Natural killer cell (primary cell): Measurements from ENCODE around the gene ESR1. TPM values are rescaled to one million over a fixed set of nuclear protein-coding genes. Genes with fewer than 3 reads are reported as not detected.

Experiments
- ATAC-seq, 3 donors: fragments of 150-1000 bp in 2 of 3; fragments of 200-7000 bp in 1 of 3; cut with Tn5 transposase; 1 replicate in 1 of 3; 2 replicates in 2 of 3; pipeline ENCODE4 v1.10.0; 2021; ENCODE audit warnings: mild to moderate bottlenecking in 2 of 3, moderate library complexity in 2 of 3
- DNase-seq, 2 donors: peaks; one replicate each; pipeline versions ENCODE4 v3.0.0 to v3.0.0-alpha.2; 2013 to 2021; ENCODE audit warnings: mixed read lengths in 1 of 2
- H3K27ac ChIP-seq: one replicate; pipeline ENCODE4 v1.5.1; 2013; ENCODE audit warnings: mild to moderate bottlenecking, low read length
- H3K27me3 ChIP-seq: one replicate; pipeline ENCODE4 v1.6.1; 2013; ENCODE audit warnings: low read length; ENCODE audit not compliant: control insufficient read depth, insufficient read depth
- H3K36me3 ChIP-seq: one replicate; pipeline ENCODE4 v1.6.1; 2013; ENCODE audit warnings: low read length; ENCODE audit not compliant: control insufficient read depth, insufficient read depth
- H3K4me1 ChIP-seq: one replicate; pipeline ENCODE4 v1.6.1; 2013; ENCODE audit warnings: low read length; ENCODE audit not compliant: control insufficient read depth, insufficient read depth
- H3K4me3 ChIP-seq: one replicate; pipeline ENCODE4 v1.5.1; 2013; ENCODE audit warnings: low read length
- H3K9me3 ChIP-seq: one replicate; pipeline ENCODE4 v1.6.1; 2013; ENCODE audit warnings: low read length; ENCODE audit not compliant: control insufficient read depth, insufficient read depth
- H3K27ac Mint-ChIP-seq, 2 donors: one replicate each; pipeline ENCODE4 v1.8.0; 2022; ENCODE audit warnings: mild to moderate bottlenecking in 2 of 2, mixed read lengths in 2 of 2, moderate library complexity in 1 of 2
- H3K27me3 Mint-ChIP-seq, 2 donors: one replicate each; pipeline ENCODE4 v1.8.0; 2022; ENCODE audit warnings: low read depth in 2 of 2, mixed read lengths in 2 of 2
- H3K36me3 Mint-ChIP-seq: one replicate; pipeline ENCODE4 v1.8.0; 2022; ENCODE audit warnings: mixed read lengths
- H3K4me1 Mint-ChIP-seq, 2 donors: one replicate each; pipeline ENCODE4 v1.8.0; 2022; ENCODE audit warnings: mixed read lengths in 2 of 2
- H3K4me3 Mint-ChIP-seq: one replicate; pipeline ENCODE4 v1.8.0; 2022; ENCODE audit warnings: mild to moderate bottlenecking, moderate library complexity, mixed read lengths
- H3K9me3 Mint-ChIP-seq, 2 donors: one replicate each; pipeline ENCODE4 v1.8.0; 2022; ENCODE audit warnings: mixed read lengths in 2 of 2
- WGBS: methylation state at CpG from one replicate; pipeline ENCODE4 v1.1.7; 2013; ENCODE audit warnings: missing lambda C conversion rate; ENCODE audit not compliant: insufficient coverage; 5-methylcytosine and 5-hydroxymethylcytosine counted together
- intact Hi-C: fragments of 100-400 bp; cut with micrococcal nuclease; formaldehyde crosslinking; loops from one replicate; pipeline ENCODE4 v1.14.2; 2022
- total RNA-seq, 4 donors: library from RNA; stranded (reverse); fragments of 120-200 nt in 1 of 4; gene quantifications; one replicate each; pipeline versions ENCODE4 v1.2.3 to v1.2.4, GENCODE V29; 2013 to 2022
- TF ChIP-seq, protein P1 (sequence below): fragments of 200-600 bp; IDR thresholded peaks from one replicate; pipeline ENCODE4 v1.8.0; 2022; ENCODE audit warnings: antibody characterized with exemption

The ESR1 gene
- total RNA-seq, 3 donors from 2014 or later (not counting 1 experiment from before 2014, with no cell fraction given): 0.11 to 0.64 (median 0.60) TPM

DNA sequence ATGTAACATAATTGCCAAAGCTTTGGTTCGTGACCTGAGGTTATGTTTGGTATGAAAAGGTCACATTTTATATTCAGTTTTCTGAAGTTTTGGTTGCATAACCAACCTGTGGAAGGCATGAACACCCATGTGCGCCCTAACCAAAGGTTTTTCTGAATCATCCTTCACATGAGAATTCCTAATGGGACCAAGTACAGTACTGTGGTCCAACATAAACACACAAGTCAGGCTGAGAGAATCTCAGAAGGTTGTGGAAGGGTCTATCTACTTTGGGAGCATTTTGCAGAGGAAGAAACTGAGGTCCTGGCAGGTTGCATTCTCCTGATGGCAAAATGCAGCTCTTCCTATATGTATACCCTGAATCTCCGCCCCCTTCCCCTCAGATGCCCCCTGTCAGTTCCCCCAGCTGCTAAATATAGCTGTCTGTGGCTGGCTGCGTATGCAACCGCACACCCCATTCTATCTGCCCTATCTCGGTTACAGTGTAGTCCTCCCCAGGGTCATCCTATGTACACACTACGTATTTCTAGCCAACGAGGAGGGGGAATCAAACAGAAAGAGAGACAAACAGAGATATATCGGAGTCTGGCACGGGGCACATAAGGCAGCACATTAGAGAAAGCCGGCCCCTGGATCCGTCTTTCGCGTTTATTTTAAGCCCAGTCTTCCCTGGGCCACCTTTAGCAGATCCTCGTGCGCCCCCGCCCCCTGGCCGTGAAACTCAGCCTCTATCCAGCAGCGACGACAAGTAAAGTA lies 547 bp upstream of the ESR1 start:
- peak overlapping the region; percentile 3 for H3K4me3 Mint-ChIP-seq
- Histone ChIP-seq H3K27ac (no peak overlapping the region), H3K9me3 (no peaks in the 10 kb centered on the region), H3K4me1 (peaks cover 10% of the 10 kb centered on the region), H3K4me3 (no peak overlapping the region), H3K36me3 (no peaks in the 10 kb centered on the region), H3K27me3 (peaks cover 14% of the 10 kb centered on the region)
- DNase-seq (peak in 1 of 2 donors; percentile 4), ATAC-seq (no peak)
- WGBS: 11% methylated on average over 20 of the region's 20 CpGs
- intact Hi-C loops: no loop called here
- peaks cover 0 to 8% of the 10 kb centered on the region in 2 donors for H3K4me1 Mint-ChIP-seq
- H3K36me3 Mint-ChIP-seq: no peaks in the 10 kb centered on the region
- TF ChIP-seq, protein P1, sequence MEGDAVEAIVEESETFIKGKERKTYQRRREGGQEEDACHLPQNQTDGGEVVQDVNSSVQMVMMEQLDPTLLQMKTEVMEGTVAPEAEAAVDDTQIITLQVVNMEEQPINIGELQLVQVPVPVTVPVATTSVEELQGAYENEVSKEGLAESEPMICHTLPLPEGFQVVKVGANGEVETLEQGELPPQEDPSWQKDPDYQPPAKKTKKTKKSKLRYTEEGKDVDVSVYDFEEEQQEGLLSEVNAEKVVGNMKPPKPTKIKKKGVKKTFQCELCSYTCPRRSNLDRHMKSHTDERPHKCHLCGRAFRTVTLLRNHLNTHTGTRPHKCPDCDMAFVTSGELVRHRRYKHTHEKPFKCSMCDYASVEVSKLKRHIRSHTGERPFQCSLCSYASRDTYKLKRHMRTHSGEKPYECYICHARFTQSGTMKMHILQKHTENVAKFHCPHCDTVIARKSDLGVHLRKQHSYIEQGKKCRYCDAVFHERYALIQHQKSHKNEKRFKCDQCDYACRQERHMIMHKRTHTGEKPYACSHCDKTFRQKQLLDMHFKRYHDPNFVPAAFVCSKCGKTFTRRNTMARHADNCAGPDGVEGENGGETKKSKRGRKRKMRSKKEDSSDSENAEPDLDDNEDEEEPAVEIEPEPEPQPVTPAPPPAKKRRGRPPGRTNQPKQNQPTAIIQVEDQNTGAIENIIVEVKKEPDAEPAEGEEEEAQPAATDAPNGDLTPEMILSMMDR: no peak
- peaks cover 40 to 59% of the 10 kb centered on the region in 2 donors for H3K27me3 Mint-ChIP-seq
- H3K27ac Mint-ChIP-seq: no peak overlapping the region
- H3K9me3 Mint-ChIP-seq: no peaks in the 10 kb centered on the region

DNA sequence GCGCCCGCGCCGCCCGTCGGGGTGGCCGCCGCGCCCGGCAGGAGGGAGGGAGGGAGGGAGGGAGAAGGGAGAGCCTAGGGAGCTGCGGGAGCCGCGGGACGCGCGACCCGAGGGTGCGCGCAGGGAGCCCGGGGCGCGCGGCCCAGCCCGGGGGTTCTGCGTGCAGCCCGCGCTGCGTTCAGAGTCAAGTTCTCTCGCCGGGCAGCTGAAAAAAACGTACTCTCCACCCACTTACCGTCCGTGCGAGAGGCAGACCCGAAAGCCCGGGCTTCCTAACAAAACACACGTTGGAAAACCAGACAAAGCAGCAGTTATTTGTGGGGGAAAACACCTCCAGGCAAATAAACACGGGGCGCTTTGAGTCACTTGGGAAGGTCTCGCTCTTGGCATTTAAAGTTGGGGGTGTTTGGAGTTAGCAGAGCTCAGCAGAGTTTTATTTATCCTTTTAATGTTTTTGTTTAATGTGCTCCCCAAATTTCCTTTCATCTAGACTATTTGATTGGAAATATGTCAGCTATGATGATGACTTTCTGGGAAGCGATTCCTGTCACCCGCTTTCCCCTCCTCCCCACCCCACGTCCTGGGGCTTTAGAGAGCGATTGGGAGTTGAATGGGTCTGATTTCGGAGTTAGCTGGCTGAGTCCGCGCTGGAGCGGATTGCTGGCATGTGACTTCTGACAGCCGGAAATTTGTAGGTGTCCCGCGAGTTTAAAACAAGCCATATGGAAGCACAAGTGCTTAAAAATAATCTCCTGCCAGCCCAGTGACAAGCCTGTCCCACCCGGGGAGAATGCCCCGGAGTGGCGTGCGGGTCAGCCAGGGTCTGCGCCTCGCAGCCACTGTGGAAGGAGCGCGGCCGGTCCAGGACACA lies 1.1 kb downstream of the ESR1 start:
- intact Hi-C loops: no loop called here
- no peaks in the 10 kb centered on the region for H3K36me3 Mint-ChIP-seq
- no peaks in the 10 kb centered on the region for H3K9me3 ChIP-seq
- no peak overlapping the region for H3K4me3 ChIP-seq
- H3K4me1 ChIP-seq: peaks cover 10% of the 10 kb centered on the region
- ATAC-seq (no peak), DNase-seq (no peak)
- 28% methylated on average over 59 of the region's 60 CpGs for WGBS
- no peaks in the 10 kb centered on the region for H3K9me3 Mint-ChIP-seq
- TF ChIP-seq, protein P1: no peak
- H3K27ac ChIP-seq: no peak overlapping the region
- peaks cover 14% of the 10 kb centered on the region for H3K27me3 ChIP-seq
- H3K36me3 ChIP-seq: no peaks in the 10 kb centered on the region
- H3K4me1 Mint-ChIP-seq: peaks cover 0 to 8% of the 10 kb centered on the region in 2 donors
- H3K27me3 Mint-ChIP-seq: peaks cover 36 to 60% of the 10 kb centered on the region in 2 donors
- H3K27ac Mint-ChIP-seq: no peak overlapping the region
- H3K4me3 Mint-ChIP-seq: peak overlapping the region; percentile 31

DNA sequence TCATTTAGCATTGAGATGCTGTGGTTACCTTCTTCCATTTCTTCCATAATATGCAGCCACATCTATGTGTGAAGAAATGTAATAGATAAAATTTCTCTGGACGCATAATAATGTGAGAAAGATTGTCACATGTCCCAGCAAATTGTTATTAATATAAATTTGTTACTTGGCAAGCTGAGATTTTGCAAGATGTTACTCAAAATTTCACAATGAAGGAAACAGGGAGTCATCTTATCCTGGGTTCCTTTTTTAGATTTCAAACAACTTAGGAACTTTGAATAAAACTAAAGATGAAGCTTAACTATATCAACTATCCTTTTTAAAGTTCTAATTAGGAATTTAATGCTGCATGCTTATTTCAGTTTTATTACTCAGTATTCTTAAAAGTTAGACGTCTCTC lies 3.6 kb downstream of the ESR1 start:
- Histone ChIP-seq H3K27me3 (peaks cover 14% of the 10 kb centered on the region), H3K9me3 (no peaks in the 10 kb centered on the region), H3K4me1 (peaks cover 10% of the 10 kb centered on the region), H3K4me3 (no peak overlapping the region), H3K27ac (no peak overlapping the region), H3K36me3 (no peaks in the 10 kb centered on the region)
- Mint-ChIP-seq H3K4me1 (peaks cover 0 to 8% of the 10 kb centered on the region in 2 donors), H3K27ac (no peak overlapping the region), H3K9me3 (no peaks in the 10 kb centered on the region), H3K27me3 (peaks cover 37 to 76% of the 10 kb centered on the region in 2 donors), H3K4me3 (no peak overlapping the region), H3K36me3 (no peaks in the 10 kb centered on the region)
- ATAC-seq (no peak), DNase-seq (no peak)
- TF ChIP-seq, protein P1: no peak
- intact Hi-C loops: no loop called here
- WGBS: 88% methylated on average over 1 of the region's 2 CpGs
